T-helper 22 cell (primary cell): ENCODE measurements around the gene RPP38.

Experiments used
- DNase-seq: peaks from one replicate; pipeline ENCODE4 v3.0.0-alpha.2; 2020; ENCODE audit warnings: low read depth

RPP38 gene

DNA sequence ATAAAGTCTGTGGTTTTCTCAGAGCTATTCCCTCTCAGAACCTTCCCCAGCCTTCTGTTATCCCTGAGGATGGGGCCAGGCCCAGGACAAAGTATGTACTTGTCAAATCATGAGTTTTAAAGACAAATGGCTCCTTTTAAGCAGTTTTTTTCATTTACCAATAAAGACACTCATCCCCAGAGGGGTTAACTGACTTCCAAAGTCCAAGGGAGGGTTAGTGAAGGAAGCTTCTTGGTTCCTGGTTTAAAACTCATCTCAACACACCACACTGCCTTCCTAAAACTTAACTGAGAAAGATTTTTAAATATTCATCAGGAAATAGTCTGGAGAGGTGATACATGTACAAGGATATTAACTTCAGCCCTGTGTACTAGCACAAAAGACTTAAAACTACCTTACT lies 55.4 kb downstream of the RPP38 start:
- DNase-seq = no peak
